PC-3 (cell line): ENCODE results near the gene PDZRN3. TPM values are rescaled to one million over a fixed set of nuclear protein-coding genes. Genes with fewer than 3 reads are reported as not detected.

ENCODE experiments used
- ATAC-seq: fragments of 200-7000 bp; cut with Tn5 transposase; 2 replicates; pipeline ENCODE4 v1.9.1; 2020; ENCODE audit warnings: mild to moderate bottlenecking, moderate library complexity
- BruUV-seq: library from RNA; stranded (reverse); fragments of 400-500 nt; replicated peaks from 2 replicates; lab custom pipeline; 2021; lab: Mats Ljungman, UMichigan
- CTCF ChIA-PET: fragments of 300-600 bp; sonication (Branson Sonifier 250); formaldehyde crosslinking; loops from one replicate; lab custom pipeline; 2022; ENCODE audit warnings: antibody characterized with exemption; lab: Charles Lee
- POLR2A ChIA-PET: fragments of 300-600 bp; sonication (Branson Sonifier 250); formaldehyde crosslinking; loops from one replicate; lab custom pipeline; 2022; ENCODE audit warnings: antibody characterized with exemption; ENCODE audit not compliant: unreplicated experiment; lab: Charles Lee
- DNase-seq: peaks from one replicate; pipeline ENCODE4 v3.0.0-alpha.2; 2015
- H2AFZ ChIP-seq: fragments of 300-600 bp; sonication (generic); 2 replicates; pipeline ENCODE4 v1.6.0; 2016; ENCODE audit warnings: antibody characterized with exemption, low read length
- H3F3A ChIP-seq: fragments of 300-600 bp; sonication (generic); one replicate; pipeline ENCODE4 v1.6.0; 2017; ENCODE audit warnings: antibody characterized with exemption, low read length, control low read depth, mild to moderate bottlenecking; ENCODE audit not compliant: unreplicated experiment
- H3K27ac ChIP-seq: fragments of 300-600 bp; sonication (generic); 2 replicates; pipeline ENCODE4 v1.5.1; 2016; ENCODE audit warnings: mild to moderate bottlenecking, low read length
- H3K27me3 ChIP-seq: fragments of 300-600 bp; sonication (generic); 2 replicates; pipeline ENCODE4 v1.6.1; 2016; ENCODE audit warnings: low read length, mixed read lengths
- H3K36me3 ChIP-seq: fragments of 300-600 bp; sonication (generic); 2 replicates; pipeline ENCODE4 v1.6.1; 2016; ENCODE audit warnings: low read depth, mixed run types, low read length, mixed read lengths
- H3K4me1 ChIP-seq: fragments of 300-600 bp; sonication (generic); 2 replicates; pipeline ENCODE4 v1.5.1; 2016; ENCODE audit warnings: low read length; ENCODE audit not compliant: insufficient read depth
- H3K4me2 ChIP-seq: fragments of 300-600 bp; sonication (generic); 2 replicates; pipeline ENCODE4 v1.6.0; 2016; ENCODE audit warnings: low read length
- H3K4me3 ChIP-seq: fragments of 300-600 bp; sonication (generic); 2 replicates; pipeline ENCODE4 v1.5.1; 2016; ENCODE audit warnings: mild to moderate bottlenecking, low read length, mixed read lengths
- H3K79me2 ChIP-seq: fragments of 300-600 bp; sonication (generic); 2 replicates; pipeline ENCODE4 v1.6.1; 2017; ENCODE audit warnings: low read length, mixed read lengths
- H3K9ac ChIP-seq: fragments of 300-600 bp; sonication (generic); 2 replicates; pipeline ENCODE4 v1.6.0; 2016; ENCODE audit warnings: mild to moderate bottlenecking, low read length
- H3K9me2 ChIP-seq: fragments of 300-600 bp; sonication (generic); replicated peaks from 2 replicates; pipeline ENCODE4 v1.6.1; 2016; ENCODE audit warnings: mixed run types, low read length, mixed read lengths
- H3K9me3 ChIP-seq: fragments of 300-600 bp; sonication (generic); 2 replicates; pipeline ENCODE4 v1.6.1; 2016; ENCODE audit warnings: low read length, mixed read lengths
- H4K20me1 ChIP-seq: fragments of 300-600 bp; sonication (generic); 2 replicates; pipeline ENCODE4 v1.6.1; 2016; ENCODE audit warnings: low read length, mixed read lengths
- CTCF ChIP-seq: fragments of 300-600 bp; sonication (generic); conservative IDR thresholded peaks from 2 replicates; pipeline ENCODE4 v1.5.1; 2017; ENCODE audit warnings: antibody characterized with exemption, low read depth, mild to moderate bottlenecking, low read length
- EZH2 ChIP-seq: fragments of 300-600 bp; sonication (generic); IDR thresholded peaks from one replicate; pipeline ENCODE4 v1.6.1; 2017; ENCODE audit warnings: antibody characterized with exemption, mild to moderate bottlenecking, low read length; ENCODE audit not compliant: unreplicated experiment
- EZH2phosphoT487 ChIP-seq: fragments of 300-600 bp; sonication (generic); IDR thresholded peaks from 2 replicates; pipeline ENCODE4 v1.6.1; 2018; ENCODE audit warnings: mild to moderate bottlenecking, antibody characterized with exemption, low read length, borderline replicate concordance
- intact Hi-C: fragments of 100-400 bp; cut with micrococcal nuclease; formaldehyde crosslinking; loops from 2 replicates; pipeline ENCODE4 v1.9.0; 2023
- total RNA-seq: library from RNA; depleted of rRNA; stranded (reverse); fragments of >200 nt; gene quantifications from 2 replicates; pipeline ENCODE4 v1.2.3, GENCODE V29; 2014

The PDZRN3 gene
- total RNA-seq, 1 experiment from 2014 or later, result not detected

GRCh38 chr3:73422571-73422970 is 202.2 kb downstream of the PDZRN3 start:
- Histone ChIP-seq H3K4me1 (no peaks in the 10 kb centered on the region), H3K9me2 (no peaks in the 10 kb centered on the region; the same call in 1 of the 2 replicates), H3K36me3 (no peaks in the 10 kb centered on the region), H3K4me3 (no peak overlapping the region), H3K9ac (no peak overlapping the region), H4K20me1 (no peaks in the 10 kb centered on the region), H3K27me3 (0 out of 2 replicates have a peak, but pooled peaks cover 6% of the 10 kb centered on the region), H2AFZ (no peak overlapping the region), H3K79me2 (no peaks in the 10 kb centered on the region), H3F3A (no peaks in the 10 kb centered on the region), H3K9me3 (no peaks in the 10 kb centered on the region), H3K27ac (no peak overlapping the region), H3K4me2 (no peak overlapping the region)
- intact Hi-C loops, result no loop called here
- CTCF ChIA-PET, result no interaction called here
- POLR2A ChIA-PET, result no interaction called here
- no peak for DNase-seq
- no peak for ATAC-seq
- BruUV-seq, result no TSS peak
- TF ChIP-seq CTCF, result no peak
- no peak for TF ChIP-seq EZH2
- TF ChIP-seq EZH2phosphoT487, result no peak

GRCh38 chr3:73419942-73420341 is 204.8 kb downstream of the PDZRN3 start:
- Histone ChIP-seq H3K4me2 (no peak overlapping the region), H4K20me1 (no peaks in the 10 kb centered on the region), H3K4me1 (no peaks in the 10 kb centered on the region), H3K4me3 (no peak overlapping the region), H3F3A (no peaks in the 10 kb centered on the region), H3K79me2 (no peaks in the 10 kb centered on the region), H3K9me3 (no peaks in the 10 kb centered on the region), H3K9me2 (no peaks in the 10 kb centered on the region; the same call in 1 of the 2 replicates), H3K36me3 (no peaks in the 10 kb centered on the region), H3K27ac (no peak overlapping the region), H3K9ac (no peak overlapping the region), H3K27me3 (no peaks in the 10 kb centered on the region), H2AFZ (no peak overlapping the region)
- BruUV-seq, result no TSS peak
- intact Hi-C loops, result no loop called here
- ATAC-seq (no peak), DNase-seq (no peak)
- TF ChIP-seq EZH2 (no peak), EZH2phosphoT487 (no peak), CTCF (no peak)
- CTCF ChIA-PET, result no interaction called here
- POLR2A ChIA-PET, result no interaction called here

GRCh38 chr3:73419179-73419803 is 205.4 kb downstream of the PDZRN3 start:
- no peaks in the 10 kb centered on the region for H3K79me2 ChIP-seq
- ChIA-PET CTCF (no interaction called here), POLR2A (no interaction called here)
- H3K9me2 ChIP-seq, result no peaks in the 10 kb centered on the region; the same call in 1 of the 2 replicates
- no peak overlapping the region for H3K4me2 ChIP-seq
- H4K20me1 ChIP-seq, result no peaks in the 10 kb centered on the region
- BruUV-seq, result no TSS peak
- intact Hi-C loops, result no loop called here
- no peak overlapping the region for H3K9ac ChIP-seq
- DNase-seq (no peak), ATAC-seq (no peak)
- TF ChIP-seq EZH2 (no peak), EZH2phosphoT487 (no peak), CTCF (no peak)
- no peaks in the 10 kb centered on the region for H3K9me3 ChIP-seq
- H2AFZ ChIP-seq, result no peak overlapping the region
- no peaks in the 10 kb centered on the region for H3K4me1 ChIP-seq
- H3K4me3 ChIP-seq, result no peak overlapping the region
- no peaks in the 10 kb centered on the region for H3K27me3 ChIP-seq
- H3K36me3 ChIP-seq, result no peaks in the 10 kb centered on the region
- H3F3A ChIP-seq, result no peaks in the 10 kb centered on the region
- H3K27ac ChIP-seq, result no peak overlapping the region
